GM23248 (cell line): ENCODE measurements around the gene HOXA3. TPM values are rescaled to one million over a fixed set of nuclear protein-coding genes. Genes with fewer than 3 reads are reported as not detected.

Experiments
- DNase-seq: peaks from one replicate; pipeline ENCODE4 v3.0.0-alpha.2; 2015
- H2AFZ ChIP-seq: fragments of 200-600 bp; sonication (generic); 2 replicates; pipeline ENCODE4 v1.6.1; 2016; ENCODE audit warnings: antibody characterized with exemption
- H3F3A ChIP-seq: fragments of 200-600 bp; sonication (generic); 2 replicates; pipeline ENCODE4 v1.6.1; 2016; ENCODE audit warnings: mild to moderate bottlenecking, antibody characterized with exemption, mixed run types; ENCODE audit not compliant: insufficient read depth
- H3K27ac ChIP-seq: fragments of 200-600 bp; sonication (generic); 2 replicates; pipeline ENCODE4 v1.5.1; 2016; ENCODE audit warnings: mild to moderate bottlenecking
- H3K27me3 ChIP-seq: fragments of 200-600 bp; sonication (generic); replicated peaks from 2 replicates; pipeline ENCODE4 v1.6.1; 2016; ENCODE audit warnings: mild to moderate bottlenecking; ENCODE audit not compliant: insufficient read depth
- H3K36me3 ChIP-seq: fragments of 200-600 bp; sonication (generic); 2 replicates; pipeline ENCODE4 v1.6.1; 2016; ENCODE audit warnings: low read depth, mild to moderate bottlenecking
- H3K4me1 ChIP-seq: fragments of 200-600 bp; sonication (generic); 2 replicates; pipeline ENCODE4 v1.6.1; 2016; ENCODE audit warnings: mild to moderate bottlenecking; ENCODE audit not compliant: insufficient read depth
- H3K4me2 ChIP-seq: fragments of 200-600 bp; sonication (generic); one replicate; pipeline ENCODE4 v1.6.1; 2016; ENCODE audit warnings: mild to moderate bottlenecking; ENCODE audit not compliant: unreplicated experiment
- H3K4me3 ChIP-seq: fragments of 200-600 bp; sonication (generic); 2 replicates; pipeline ENCODE4 v1.5.1; 2016; ENCODE audit warnings: mild to moderate bottlenecking
- H3K79me2 ChIP-seq: fragments of 200-600 bp; sonication (generic); 2 replicates; pipeline ENCODE4 v1.6.1; 2016; ENCODE audit warnings: mild to moderate bottlenecking; ENCODE audit not compliant: insufficient read depth
- H3K9ac ChIP-seq: fragments of 200-600 bp; sonication (generic); 2 replicates; pipeline ENCODE4 v1.6.1; 2016; ENCODE audit warnings: mild to moderate bottlenecking
- H3K9me2 ChIP-seq: fragments of 200-600 bp; sonication (generic); 2 replicates; pipeline ENCODE4 v1.6.1; 2016; ENCODE audit warnings: mixed run types, mild to moderate bottlenecking, moderate library complexity; ENCODE audit not compliant: insufficient read depth
- H3K9me3 ChIP-seq: fragments of 200-600 bp; sonication (generic); one replicate; pipeline ENCODE4 v1.6.1; 2017; ENCODE audit warnings: low read depth
- H4K20me1 ChIP-seq: fragments of 200-600 bp; sonication (generic); 2 replicates; pipeline ENCODE4 v1.6.0; 2016; ENCODE audit not compliant: insufficient read depth
- EZH2 ChIP-seq: fragments of 200-600 bp; sonication (generic); IDR thresholded peaks from 2 replicates; pipeline ENCODE4 v1.6.1; 2018; ENCODE audit warnings: antibody characterized with exemption, mild to moderate bottlenecking; ENCODE audit not compliant: insufficient read depth, poor library complexity, severe bottlenecking
- EZH2phosphoT487 ChIP-seq: fragments of 200-600 bp; sonication (generic); IDR thresholded peaks from 2 replicates; pipeline ENCODE4 v1.6.1; 2018; ENCODE audit warnings: antibody characterized with exemption, moderate library complexity, mild to moderate bottlenecking, low read depth; ENCODE audit not compliant: insufficient read depth
- WGBS, 2 experiments: methylation state at CpG; one replicate each; pipeline ENCODE4 v1.1.6; 2015 to 2017; ENCODE audit warnings: low lambda C conversion rate in 2 of 2, low coverage in 1 of 2; ENCODE audit errors: missing lambda C conversion rate in 2 of 2; 5-methylcytosine and 5-hydroxymethylcytosine counted together
- in situ Hi-C: fragments of 300-500 bp; cut with MboI; formaldehyde crosslinking; loops from 2 replicates; pipeline ENCODE4 v1.15.0; 2020
- polyA plus RNA-seq: library from polyadenylated mRNA; unstranded; fragments of >200 nt; fragmentation: Nextera tagmentation; extraction: Ambion mirVana; gene quantifications from 2 replicates; pipeline ENCODE4 v1.2.1, GENCODE V29; 2016
- total RNA-seq: library from RNA; depleted of rRNA; stranded (reverse); fragments of >200 nt; shearing (Covaris generic); gene quantifications from 2 replicates; pipeline ENCODE4 v1.2.3, GENCODE V29; 2014

Gene HOXA3
- total and polyA plus RNA-seq, 2 experiments from 2014 or later: 1.2 to 2.1 TPM

DNA sequence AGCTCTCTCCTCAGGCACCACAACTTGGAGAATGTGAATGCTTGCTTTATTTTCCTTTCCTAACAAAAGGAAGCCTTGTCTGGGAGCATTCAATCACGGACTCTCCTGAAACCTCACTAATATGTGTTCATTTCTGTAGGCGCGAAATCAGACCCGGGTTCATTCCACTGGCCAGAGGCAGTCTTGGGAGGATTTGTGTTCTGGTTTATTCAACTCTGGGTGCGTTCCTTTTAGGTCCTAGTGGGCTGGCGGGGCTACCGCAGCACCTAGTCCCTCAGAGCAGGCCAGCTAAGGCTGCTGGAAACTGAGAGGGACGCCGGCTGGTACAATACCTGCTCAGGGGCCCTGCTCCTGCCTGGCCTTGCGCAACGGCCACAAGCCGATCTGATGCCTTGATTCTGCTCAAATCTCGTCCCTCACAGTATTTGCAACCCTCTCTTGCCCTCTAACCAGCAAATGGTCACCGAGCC is 29.3 kb downstream of the HOXA3 start:
- TF ChIP-seq EZH2phosphoT487: no peak
- no peak for TF ChIP-seq EZH2
- Histone ChIP-seq H3K79me2 (peaks cover 8% of the 10 kb centered on the region), H3K4me1 (no peaks in the 10 kb centered on the region), H3K27me3 (no peaks in the 10 kb centered on the region), H3K4me3 (no peak overlapping the region), H2AFZ (no peak overlapping the region), H3K9ac (no peak overlapping the region), H3K4me2 (no peak overlapping the region), H3K27ac (no peak overlapping the region), H3F3A (no peaks in the 10 kb centered on the region), H3K36me3 (no peaks in the 10 kb centered on the region), H3K9me3 (no peaks in the 10 kb centered on the region), H4K20me1 (no peaks in the 10 kb centered on the region), H3K9me2 (no peaks in the 10 kb centered on the region)
- in situ Hi-C loops: no loop called here
- 89% methylated on average over 14 of the region's 14 CpGs for WGBS, 2 experiments
- no peak for DNase-seq

GRCh38 chr7:27122077-27122910 is 30.1 kb downstream of the HOXA3 start:
- no peak overlapping the region for H3K27ac ChIP-seq
- no peak overlapping the region for H3K4me3 ChIP-seq
- in situ Hi-C loops: no loop called here
- no peak overlapping the region for H2AFZ ChIP-seq
- H3K9me3 ChIP-seq: no peaks in the 10 kb centered on the region
- no peaks in the 10 kb centered on the region for H3K9me2 ChIP-seq
- no peaks in the 10 kb centered on the region for H3K36me3 ChIP-seq
- WGBS, 2 experiments: 95% methylated on average over 41 to 42 of the region's 42 CpGs
- peaks cover under 1% of the 10 kb centered on the region; the same call in 1 of the 2 replicates for H3K79me2 ChIP-seq
- H3K9ac ChIP-seq: no peak overlapping the region
- H3K4me2 ChIP-seq: no peak overlapping the region
- no peaks in the 10 kb centered on the region for H3F3A ChIP-seq
- no peak for DNase-seq
- no peaks in the 10 kb centered on the region for H3K4me1 ChIP-seq
- TF ChIP-seq EZH2phosphoT487 (no peak), EZH2 (no peak)
- no peaks in the 10 kb centered on the region for H4K20me1 ChIP-seq
- H3K27me3 ChIP-seq: no peaks in the 10 kb centered on the region

- no peak overlapping the region for H3K27ac ChIP-seq
- H3F3A ChIP-seq: no peaks in the 10 kb centered on the region
- no peaks in the 10 kb centered on the region for H3K9me2 ChIP-seq
- H3K9ac ChIP-seq: no peak overlapping the region
- no peaks in the 10 kb centered on the region for H4K20me1 ChIP-seq
- H3K4me3 ChIP-seq: no peak overlapping the region
- no peaks in the 10 kb centered on the region for H3K36me3 ChIP-seq
- WGBS, 2 experiments: 97 to 99% methylated on average over 7 of the region's 7 CpGs
- in situ Hi-C loops: no loop called here
- H3K79me2 ChIP-seq: no peaks in the 10 kb centered on the region
- no peak overlapping the region for H3K4me2 ChIP-seq
- H2AFZ ChIP-seq: no peak overlapping the region
- DNase-seq: no peak
- H3K4me1 ChIP-seq: no peaks in the 10 kb centered on the region
- H3K27me3 ChIP-seq: no peaks in the 10 kb centered on the region
- TF ChIP-seq EZH2phosphoT487 (no peak), EZH2 (no peak)
- H3K9me3 ChIP-seq: no peaks in the 10 kb centered on the region
These were observed 30.7 kb downstream of the HOXA3 start for GRCh38 chr7:27121684-27122076.

DNA sequence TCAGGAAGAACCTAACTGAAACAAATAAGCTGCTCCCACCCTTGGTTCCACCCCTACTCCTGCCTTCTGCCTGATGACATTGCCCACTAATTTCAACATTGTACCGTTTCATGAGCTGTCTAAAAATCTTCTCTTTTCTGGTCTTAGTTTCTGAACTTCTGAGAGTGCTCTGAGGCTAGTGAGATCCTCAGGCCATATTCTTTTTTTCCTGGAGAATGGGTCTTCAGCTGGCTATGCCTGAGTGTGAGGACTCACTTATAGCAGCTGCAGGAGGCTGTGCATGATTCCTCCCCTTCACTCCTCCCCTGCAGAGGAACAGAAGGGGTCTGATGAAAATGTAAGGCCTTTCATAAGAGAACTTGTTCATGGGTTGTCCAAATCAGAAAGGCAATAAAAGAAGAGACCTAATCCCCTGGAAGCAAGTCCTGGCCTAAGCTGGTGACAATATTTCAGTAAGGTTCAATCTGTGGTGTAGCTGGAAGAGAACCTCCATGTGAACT is 32.9 kb downstream of the HOXA3 start:
- no peak overlapping the region for H2AFZ ChIP-seq
- DNase-seq: no peak
- 86 to 88% methylated on average over 1 of the region's 1 CpG for WGBS, 2 experiments
- no peaks in the 10 kb centered on the region for H3F3A ChIP-seq
- no peaks in the 10 kb centered on the region for H3K9me2 ChIP-seq
- H3K9me3 ChIP-seq: no peaks in the 10 kb centered on the region
- in situ Hi-C loops: no loop called here
- H3K9ac ChIP-seq: no peak overlapping the region
- no peaks in the 10 kb centered on the region for H3K4me1 ChIP-seq
- TF ChIP-seq EZH2phosphoT487: no peak
- no peak for TF ChIP-seq EZH2
- no peak overlapping the region for H3K4me3 ChIP-seq
- no peaks in the 10 kb centered on the region for H3K27me3 ChIP-seq
- no peaks in the 10 kb centered on the region for H4K20me1 ChIP-seq
- no peak overlapping the region for H3K27ac ChIP-seq
- no peaks in the 10 kb centered on the region for H3K36me3 ChIP-seq
- H3K4me2 ChIP-seq: no peak overlapping the region
- no peaks in the 10 kb centered on the region for H3K79me2 ChIP-seq
